HAP-1 (cell line): ENCODE results near the gene GOLGA6D.
"Not testable (repeated sequence)": the region's sequence is repeated elsewhere in the genome, so short reads cannot be mapped to it uniquely, and the experiment has no call there.

Experiments used
- DNase-seq, 2 experiments: peaks; one replicate each; pipeline ENCODE4 v3.0.0-alpha.2; 2016 to 2020; ENCODE audit warnings: low spot score in 2 of 2
- H3K27me3 ChIP-seq: fragments of 250-450 bp; sonication (Bioruptor Pico); 2 replicates; pipeline ENCODE4 v1.5.1; 2020; ENCODE audit warnings: low read depth, mild to moderate bottlenecking, moderate library complexity
- H3K36me3 ChIP-seq: fragments of 250-450 bp; sonication (Bioruptor Pico); replicated peaks from 2 replicates; pipeline ENCODE4 v1.5.1; 2020; ENCODE audit warnings: mild to moderate bottlenecking
- H3K4me1 ChIP-seq: fragments of 250-450 bp; sonication (Bioruptor Pico); 2 replicates; pipeline ENCODE4 v1.5.1; 2020; ENCODE audit warnings: mild to moderate bottlenecking
- H3K4me3 ChIP-seq: fragments of 250-450 bp; sonication (Bioruptor Pico); 2 replicates; pipeline ENCODE4 v1.5.1; 2020; ENCODE audit warnings: mild to moderate bottlenecking, moderate library complexity
- H3K9me3 ChIP-seq: fragments of 250-450 bp; sonication (Bioruptor Pico); 2 replicates; pipeline ENCODE4 v1.5.1; 2020; ENCODE audit warnings: mild to moderate bottlenecking, moderate library complexity
- in situ Hi-C: fragments of 300-500 bp; cut with MboI; formaldehyde crosslinking; loops from 3 replicates; pipeline ENCODE4 v1.14.3; 2020; ENCODE audit warnings: low sequenced_read_pairs, inconsistent platforms, mixed read lengths

GOLGA6D gene

GRCh38 chr15:75302753-75303152 is 20.1 kb downstream of the GOLGA6D start:
- not testable (repeated sequence) for H3K27me3 ChIP-seq, DNase-seq, H3K4me3 ChIP-seq, H3K9me3 ChIP-seq, H3K36me3 ChIP-seq
- in situ Hi-C loops: loop anchor here (25.0 kb wide), 1 partner anchor 490 kb away; the partner anchor contains the start of gene LMAN1L
- peaks cover 11% of the 10 kb centered on the region for H3K4me1 ChIP-seq

- peak; percentile 50 to 76 for DNase-seq
- peaks cover 21% of the 10 kb centered on the region for H3K27me3 ChIP-seq
- H3K4me3 ChIP-seq: no peak overlapping the region
- H3K36me3 ChIP-seq: no peaks in the 10 kb centered on the region
- no peaks in the 10 kb centered on the region for H3K9me3 ChIP-seq
- peaks cover 11% of the 10 kb centered on the region for H3K4me1 ChIP-seq
- in situ Hi-C loops: loop anchor here (25.0 kb wide), 1 partner anchor 494 kb away; the partner anchor contains the start of gene LMAN1L
Observed at GRCh38 chr15:75306188-75306587, 23.6 kb downstream of the GOLGA6D start.

GRCh38 chr15:75307778-75308390 is 25.2 kb downstream of the GOLGA6D start:
- Histone ChIP-seq H3K4me1 (peaks cover 11% of the 10 kb centered on the region), H3K36me3 (no peaks in the 10 kb centered on the region), H3K27me3 (peaks cover 24% of the 10 kb centered on the region), H3K4me3 (no peak overlapping the region), H3K9me3 (no peaks in the 10 kb centered on the region)
- in situ Hi-C loops: loop anchor here (25.0 kb wide), 1 partner anchor 496 kb away; the partner anchor contains the start of gene LMAN1L
- DNase-seq: peak; percentile 62 to 91

- Histone ChIP-seq H3K36me3 (no peaks in the 10 kb centered on the region), H3K4me3 (no peak overlapping the region), H3K9me3 (no peaks in the 10 kb centered on the region), H3K4me1 (peaks cover 11% of the 10 kb centered on the region), H3K27me3 (peaks cover 15% of the 10 kb centered on the region)
- DNase-seq: no peak
- in situ Hi-C loops: loop anchor here (25.0 kb wide), 1 partner anchor 497 kb away; the partner anchor contains the start of gene LMAN1L
Observed at GRCh38 chr15:75309711-75310110, 27.1 kb downstream of the GOLGA6D start.

- not testable (repeated sequence) for H3K4me1 ChIP-seq, DNase-seq, H3K4me3 ChIP-seq, H3K36me3 ChIP-seq, H3K9me3 ChIP-seq
- peaks cover 15% of the 10 kb centered on the region for H3K27me3 ChIP-seq
- in situ Hi-C loops: loop anchor here (25.0 kb wide), 1 partner anchor 500 kb away; the partner anchor contains the start of gene LMAN1L
Observed at GRCh38 chr15:75312548-75312947, 29.9 kb downstream of the GOLGA6D start.

GRCh38 chr15:75313116-75313845 is 30.6 kb downstream of the GOLGA6D start:
- H3K4me3 ChIP-seq: no peak overlapping the region
- in situ Hi-C loops: loop anchor here (25.0 kb wide), 1 partner anchor 501 kb away; the partner anchor contains the start of gene LMAN1L
- no peaks in the 10 kb centered on the region for H3K9me3 ChIP-seq

GRCh38 chr15:75314552-75315290 is 32.1 kb downstream of the GOLGA6D start:
- in situ Hi-C loops: loop anchor here (5.0 to 25.0 kb wide), 2 partner anchors 82 to 502 kb away; partner anchors contain the start of gene LMAN1L
- Histone ChIP-seq H3K4me1 (no peaks in the 10 kb centered on the region), H3K9me3 (no peaks in the 10 kb centered on the region), H3K4me3 (no peak overlapping the region), H3K27me3 (peaks cover 13% of the 10 kb centered on the region), H3K36me3 (no peaks in the 10 kb centered on the region)
- peak in 1 of 2 experiments; percentile 7 for DNase-seq

More at GRCh38 chr15:75313116-75313845, 30.6 kb downstream of the GOLGA6D start:
- no peak for DNase-seq
- Histone ChIP-seq H3K4me1 (no peaks in the 10 kb centered on the region), H3K27me3 (peaks cover 15% of the 10 kb centered on the region), H3K36me3 (no peaks in the 10 kb centered on the region)

GRCh38 chr15:75319231-75319897 is 36.7 kb downstream of the GOLGA6D start:
- in situ Hi-C loops: loop anchor here (5.0 to 25.0 kb wide), 2 partner anchors 87 to 507 kb away; partner anchors contain the start of gene LMAN1L
- H3K4me1 ChIP-seq, H3K9me3 ChIP-seq, H3K4me3 ChIP-seq, H3K36me3 ChIP-seq, H3K27me3 ChIP-seq: not testable (repeated sequence)
- peak in 1 of 2 experiments; percentile 1 for DNase-seq

- no peak for DNase-seq
- no peaks in the 10 kb centered on the region for H3K4me1 ChIP-seq
- in situ Hi-C loops: loop anchor here (25.0 kb wide), 1 partner anchor 509 kb away; the partner anchor contains the start of gene LMAN1L
- no peaks in the 10 kb centered on the region for H3K36me3 ChIP-seq
- peaks cover 2% of the 10 kb centered on the region; the same call in 1 of the 2 replicates for H3K9me3 ChIP-seq
- H3K27me3 ChIP-seq: 0 out of 2 replicates have a peak, but pooled peaks cover 2% of the 10 kb centered on the region
- no peak overlapping the region for H3K4me3 ChIP-seq
Observed at GRCh38 chr15:75321711-75322110, 39.1 kb downstream of the GOLGA6D start.

- H3K27me3 ChIP-seq: 0 out of 2 replicates have a peak, but pooled peaks cover 2% of the 10 kb centered on the region
- DNase-seq: no peak
- in situ Hi-C loops: no loop called here
Observed at GRCh38 chr15:75325922-75326321, 43.3 kb downstream of the GOLGA6D start.

GRCh38 chr15:75327005-75327404 is 44.4 kb downstream of the GOLGA6D start:
- in situ Hi-C loops: no loop called here
- no peak for DNase-seq
- no peaks in the 10 kb centered on the region for H3K4me1 ChIP-seq

More at GRCh38 chr15:75325922-75326321, 43.3 kb downstream of the GOLGA6D start:
- Histone ChIP-seq H3K36me3 (no peaks in the 10 kb centered on the region), H3K4me3 (no peak overlapping the region), H3K9me3 (peaks cover 2% of the 10 kb centered on the region; the same call in 1 of the 2 replicates), H3K4me1 (no peaks in the 10 kb centered on the region)

GRCh38 chr15:75327491-75327890 is 44.9 kb downstream of the GOLGA6D start:
- no peak overlapping the region for H3K4me3 ChIP-seq
- H3K9me3 ChIP-seq: no peaks in the 10 kb centered on the region
- H3K27me3 ChIP-seq: no peaks in the 10 kb centered on the region
- in situ Hi-C loops: no loop called here
- no peak for DNase-seq
- H3K36me3 ChIP-seq: no peaks in the 10 kb centered on the region
- no peaks in the 10 kb centered on the region for H3K4me1 ChIP-seq

More at GRCh38 chr15:75327005-75327404, 44.4 kb downstream of the GOLGA6D start:
- H3K36me3 ChIP-seq: no peaks in the 10 kb centered on the region
- H3K9me3 ChIP-seq: no peaks in the 10 kb centered on the region
- H3K4me3 ChIP-seq: no peak overlapping the region
- H3K27me3 ChIP-seq: 0 out of 2 replicates have a peak, but pooled peaks cover 2% of the 10 kb centered on the region
